Measurements from ENCODE around the gene MYG1.

GRCh38 chr12:53308276-53308675 lies 8.8 kb downstream of the MYG1 start:
- TF ChIP-seq CTCF (IDR thresholded peaks at IDR 0.05 in 4 of 5, conservative IDR thresholded peaks at IDR 0.05 in 1 of 5) (no peak), POLR2A (IDR thresholded peaks at IDR 0.05) (no peak)

Measured in gastrocnemius medialis (tissue), 4 donors.